ENCODE results near the gene KCNH5. TPM values are rescaled to one million over a fixed set of nuclear protein-coding genes. Genes with fewer than 3 reads are reported as not detected.

Gene KCNH5
- total and polyA plus RNA-seq, 2 donors (not counting 1 experiment from before 2014, with no cell fraction given) = 0.03 to 0.83 TPM

DNA sequence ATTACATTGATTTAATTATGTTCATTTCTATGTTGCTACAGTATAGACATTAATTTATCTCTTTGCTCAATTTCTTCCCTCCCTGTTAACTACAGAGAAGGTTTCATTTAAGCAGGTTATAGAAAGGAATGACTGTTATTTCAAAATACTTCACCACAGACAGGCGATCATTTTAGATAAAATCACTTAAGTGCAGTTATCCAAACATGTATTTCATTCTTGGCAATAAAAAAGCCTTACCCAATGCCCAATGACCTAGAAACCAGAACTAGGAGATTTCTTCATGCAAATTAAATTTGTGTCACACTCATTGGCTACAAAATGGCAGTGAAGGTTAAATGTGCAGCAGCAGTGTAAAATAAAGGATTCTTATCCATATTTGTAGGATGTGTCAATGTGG, 266.4 kb downstream of the KCNH5 start:
- H3K4me3 ChIP-seq (replicated peaks in 1 of 4; ENCODE audit: control extremely low read depth in 1 of 4, insufficient read depth in 1 of 4, low read depth in 3 of 4, low read length in 4 of 4) = no peak overlapping the region
- H2AFZ ChIP-seq (ENCODE audit: low read length) = no peak overlapping the region
- no peaks in the 10 kb centered on the region for H3K4me1 ChIP-seq (ENCODE audit: control insufficient read depth, extremely low read depth, insufficient read depth, low read length)
- H3K36me3 ChIP-seq (ENCODE audit: control insufficient read depth, insufficient read depth, low read length) = no peaks in the 10 kb centered on the region
- H3K4me2 ChIP-seq (ENCODE audit: extremely low read depth, insufficient read depth, low read length) = no peak overlapping the region
- H3K27ac ChIP-seq (ENCODE audit: insufficient read depth, low read length) = no peak overlapping the region
- no peak overlapping the region for H3K9ac ChIP-seq (ENCODE audit: insufficient read depth, low read length)
- no peaks in the 10 kb centered on the region for H4K20me1 ChIP-seq (ENCODE audit: control insufficient read depth, extremely low read depth, insufficient read depth, low read length)
- DNase-seq (ENCODE audit: low read depth in 2 of 2) = peak; percentile 58 to 81
- no peaks in the 10 kb centered on the region for H3K27me3 ChIP-seq (ENCODE audit: control insufficient read depth, insufficient read depth, low read length)
- no peaks in the 10 kb centered on the region for H3K79me2 ChIP-seq (ENCODE audit: control insufficient read depth, insufficient read depth, low read length)
- H3K9me3 ChIP-seq (ENCODE audit: control insufficient read depth, insufficient read depth, low read depth, low read length) = no peaks in the 10 kb centered on the region
- TF ChIP-seq, protein P1, sequence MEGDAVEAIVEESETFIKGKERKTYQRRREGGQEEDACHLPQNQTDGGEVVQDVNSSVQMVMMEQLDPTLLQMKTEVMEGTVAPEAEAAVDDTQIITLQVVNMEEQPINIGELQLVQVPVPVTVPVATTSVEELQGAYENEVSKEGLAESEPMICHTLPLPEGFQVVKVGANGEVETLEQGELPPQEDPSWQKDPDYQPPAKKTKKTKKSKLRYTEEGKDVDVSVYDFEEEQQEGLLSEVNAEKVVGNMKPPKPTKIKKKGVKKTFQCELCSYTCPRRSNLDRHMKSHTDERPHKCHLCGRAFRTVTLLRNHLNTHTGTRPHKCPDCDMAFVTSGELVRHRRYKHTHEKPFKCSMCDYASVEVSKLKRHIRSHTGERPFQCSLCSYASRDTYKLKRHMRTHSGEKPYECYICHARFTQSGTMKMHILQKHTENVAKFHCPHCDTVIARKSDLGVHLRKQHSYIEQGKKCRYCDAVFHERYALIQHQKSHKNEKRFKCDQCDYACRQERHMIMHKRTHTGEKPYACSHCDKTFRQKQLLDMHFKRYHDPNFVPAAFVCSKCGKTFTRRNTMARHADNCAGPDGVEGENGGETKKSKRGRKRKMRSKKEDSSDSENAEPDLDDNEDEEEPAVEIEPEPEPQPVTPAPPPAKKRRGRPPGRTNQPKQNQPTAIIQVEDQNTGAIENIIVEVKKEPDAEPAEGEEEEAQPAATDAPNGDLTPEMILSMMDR (conservative IDR thresholded peaks at IDR 0.05 in 1 of 2, IDR thresholded peaks at IDR 0.05 in 1 of 2; ENCODE audit: low read depth in 1 of 2, low read length in 2 of 2) = no peak
- no peak for TF ChIP-seq EZH2 (IDR thresholded peaks at IDR 0.05; ENCODE audit: low read length, missing control alignments)

DNA sequence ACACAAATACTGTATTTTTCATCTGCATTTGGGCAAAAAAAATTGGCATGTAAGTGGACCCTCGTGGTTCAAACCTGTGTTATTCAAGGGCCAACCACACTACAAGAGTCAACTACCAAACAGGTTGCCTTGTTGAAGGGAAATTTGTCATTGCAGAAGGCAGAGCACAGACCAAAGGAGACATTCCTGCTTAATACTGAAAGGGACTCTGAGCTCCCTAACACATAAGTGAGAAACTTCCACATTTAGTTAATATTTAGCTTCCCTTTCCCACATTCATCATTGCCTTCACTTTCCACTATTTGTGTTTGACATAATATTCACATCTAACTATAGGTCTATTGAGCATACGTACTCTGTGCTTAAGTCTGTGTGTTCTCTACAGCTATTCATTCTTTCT, 266.9 kb downstream of the KCNH5 start:
- no peaks in the 10 kb centered on the region for H3K79me2 ChIP-seq (ENCODE audit: control insufficient read depth, insufficient read depth, low read length)
- H3K9me3 ChIP-seq (ENCODE audit: control insufficient read depth, insufficient read depth, low read depth, low read length) = no peaks in the 10 kb centered on the region
- TF ChIP-seq EZH2 (IDR thresholded peaks at IDR 0.05; ENCODE audit: low read length, missing control alignments) = no peak
- TF ChIP-seq, protein P1 (conservative IDR thresholded peaks at IDR 0.05 in 1 of 2, IDR thresholded peaks at IDR 0.05 in 1 of 2; ENCODE audit: low read depth in 1 of 2, low read length in 2 of 2) = no peak
- H4K20me1 ChIP-seq (ENCODE audit: control insufficient read depth, extremely low read depth, insufficient read depth, low read length) = no peaks in the 10 kb centered on the region
- no peaks in the 10 kb centered on the region for H3K27me3 ChIP-seq (ENCODE audit: control insufficient read depth, insufficient read depth, low read length)
- no peak overlapping the region for H3K9ac ChIP-seq (ENCODE audit: insufficient read depth, low read length)
- H3K4me3 ChIP-seq (replicated peaks in 1 of 4; ENCODE audit: control extremely low read depth in 1 of 4, insufficient read depth in 1 of 4, low read depth in 3 of 4, low read length in 4 of 4) = no peak overlapping the region
- no peaks in the 10 kb centered on the region for H3K4me1 ChIP-seq (ENCODE audit: control insufficient read depth, extremely low read depth, insufficient read depth, low read length)
- H3K4me2 ChIP-seq (ENCODE audit: extremely low read depth, insufficient read depth, low read length) = no peak overlapping the region
- H3K36me3 ChIP-seq (ENCODE audit: control insufficient read depth, insufficient read depth, low read length) = no peaks in the 10 kb centered on the region
- no peak overlapping the region for H3K27ac ChIP-seq (ENCODE audit: insufficient read depth, low read length)
- DNase-seq (ENCODE audit: low read depth in 2 of 2) = no peak
- H2AFZ ChIP-seq (ENCODE audit: low read length) = no peak overlapping the region

DNA sequence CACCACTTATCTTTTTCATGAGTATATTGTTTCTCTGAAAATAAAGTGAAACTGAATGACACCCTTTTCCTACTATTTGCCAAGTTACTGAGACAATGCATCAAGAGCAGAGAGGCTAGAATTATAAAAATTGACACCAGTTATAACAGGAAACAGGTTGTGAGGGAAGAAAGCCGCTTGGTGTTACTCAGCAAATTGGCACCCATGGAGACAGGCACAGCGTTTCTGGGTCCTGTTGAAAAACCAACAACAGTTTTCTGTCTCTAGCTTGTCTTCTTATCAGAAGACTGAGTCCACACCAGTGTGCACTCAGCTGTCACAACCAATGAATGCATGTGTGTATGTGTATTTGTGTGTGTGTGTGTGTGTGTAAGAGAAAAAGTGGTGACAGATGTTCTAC, 267.7 kb downstream of the KCNH5 start:
- H2AFZ ChIP-seq (ENCODE audit: low read length) = no peak overlapping the region
- H3K27ac ChIP-seq (ENCODE audit: insufficient read depth, low read length) = no peak overlapping the region
- H3K27me3 ChIP-seq (ENCODE audit: control insufficient read depth, insufficient read depth, low read length) = no peaks in the 10 kb centered on the region
- H3K36me3 ChIP-seq (ENCODE audit: control insufficient read depth, insufficient read depth, low read length) = no peaks in the 10 kb centered on the region
- no peak overlapping the region for H3K4me2 ChIP-seq (ENCODE audit: extremely low read depth, insufficient read depth, low read length)
- no peaks in the 10 kb centered on the region for H4K20me1 ChIP-seq (ENCODE audit: control insufficient read depth, extremely low read depth, insufficient read depth, low read length)
- H3K4me1 ChIP-seq (ENCODE audit: control insufficient read depth, extremely low read depth, insufficient read depth, low read length) = no peaks in the 10 kb centered on the region
- no peak overlapping the region for H3K4me3 ChIP-seq (replicated peaks in 1 of 4; ENCODE audit: control extremely low read depth in 1 of 4, insufficient read depth in 1 of 4, low read depth in 3 of 4, low read length in 4 of 4)
- TF ChIP-seq, protein P1 (conservative IDR thresholded peaks at IDR 0.05 in 1 of 2, IDR thresholded peaks at IDR 0.05 in 1 of 2; ENCODE audit: low read depth in 1 of 2, low read length in 2 of 2) = no peak
- no peak for TF ChIP-seq EZH2 (IDR thresholded peaks at IDR 0.05; ENCODE audit: low read length, missing control alignments)
- H3K9me3 ChIP-seq (ENCODE audit: control insufficient read depth, insufficient read depth, low read depth, low read length) = no peaks in the 10 kb centered on the region
- no peak overlapping the region for H3K9ac ChIP-seq (ENCODE audit: insufficient read depth, low read length)
- no peak for DNase-seq (ENCODE audit: low read depth in 2 of 2)
- no peaks in the 10 kb centered on the region for H3K79me2 ChIP-seq (ENCODE audit: control insufficient read depth, insufficient read depth, low read length)

Measured in fibroblast of lung (primary cell).